GM18519 (cell line): ENCODE measurements around the gene DEDD2.
A peak's percentile ranks its signal among the peaks of the same experiment; 100 is the strongest.

Experiments used
- ATAC-seq: cut with Tn5 transposase; IDR thresholded peaks from one replicate; pipeline ENCODE4 v1.9.1; 2021; ENCODE audit warnings: mild to moderate bottlenecking, moderate library complexity; ENCODE audit not compliant: unreplicated experiment, low FRiP score

DEDD2 gene

GRCh38 chr19:42249149-42249750 is 31.8 kb upstream of the DEDD2 start:
- ATAC-seq: no peak

GRCh38 chr19:42248270-42249148 is 31.0 kb upstream of the DEDD2 start:
- no peak for ATAC-seq

GRCh38 chr19:42247640-42248199 is 30.2 kb upstream of the DEDD2 start:
- ATAC-seq: no peak

GRCh38 chr19:42246922-42247639 is 29.6 kb upstream of the DEDD2 start:
- no peak for ATAC-seq

DNA sequence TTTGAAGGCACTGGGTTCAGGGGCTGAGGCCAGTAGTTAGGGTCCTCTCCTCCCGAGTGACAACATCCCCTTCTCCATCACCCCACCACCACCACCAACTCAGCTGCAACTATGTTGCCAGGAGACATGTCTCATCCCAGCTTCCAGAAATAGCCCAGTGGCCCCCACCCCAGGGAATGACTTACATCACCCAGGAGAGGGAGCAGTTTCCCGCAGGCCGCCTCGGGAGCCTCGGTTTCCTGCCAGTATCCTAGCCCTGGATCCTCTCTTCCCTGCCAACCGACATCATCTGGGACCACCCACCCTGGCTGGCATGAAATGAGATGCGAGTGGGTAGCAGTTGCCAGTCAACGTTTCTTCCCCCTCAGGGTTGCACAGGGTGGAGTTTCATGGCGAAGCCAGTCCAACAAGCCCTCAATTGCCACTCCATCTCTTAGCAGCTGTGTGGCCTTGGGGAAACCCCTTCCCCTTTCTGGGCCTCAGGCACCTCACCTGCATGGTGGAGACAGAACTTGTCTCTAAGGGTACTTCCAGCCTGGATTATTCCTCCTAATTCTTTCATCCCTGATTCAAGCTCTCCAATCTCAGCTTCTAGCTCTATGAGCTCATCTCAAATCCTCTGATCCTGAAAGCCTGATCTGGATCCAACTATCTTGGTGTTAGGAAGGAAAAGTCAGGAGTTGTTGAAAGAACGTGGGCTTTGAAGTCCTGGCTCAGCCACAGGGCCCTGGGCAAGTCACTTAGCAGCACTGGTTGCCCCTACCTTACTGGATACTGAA is 28.9 kb upstream of the DEDD2 start:
- ATAC-seq: no peak

DNA sequence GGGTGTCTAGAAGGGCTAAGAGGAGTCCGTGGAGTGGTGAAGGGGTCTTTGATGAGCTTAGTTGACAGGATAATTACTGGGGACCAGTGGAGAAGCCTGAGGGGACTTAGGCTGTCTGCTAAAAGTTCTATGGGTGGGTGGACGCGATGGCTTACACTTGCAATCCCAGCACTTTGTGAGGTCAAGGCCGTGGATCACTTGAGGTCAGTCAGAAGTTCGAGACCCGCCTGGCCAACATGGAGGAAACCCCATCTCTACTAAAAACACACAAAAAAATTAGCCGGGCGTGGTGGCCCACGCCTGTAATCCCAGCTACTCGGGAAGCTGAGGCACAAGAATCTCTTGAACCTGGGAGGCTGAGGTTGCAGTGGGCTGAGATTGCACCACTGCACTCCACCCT is 27.8 kb upstream of the DEDD2 start:
- ATAC-seq: no peak

- ATAC-seq: peak; percentile 37
These were observed 27.1 kb upstream of the DEDD2 start for GRCh38 chr19:42244347-42245220.

GRCh38 chr19:42242512-42243409 is 25.3 kb upstream of the DEDD2 start, which contains the start of gene GSK3A:
TSS of gene GSK3A (minus strand) at chr19:42242602. CDS start at chr19:42242465, 137 bp downstream.
- peak; percentile 50 for ATAC-seq

DNA sequence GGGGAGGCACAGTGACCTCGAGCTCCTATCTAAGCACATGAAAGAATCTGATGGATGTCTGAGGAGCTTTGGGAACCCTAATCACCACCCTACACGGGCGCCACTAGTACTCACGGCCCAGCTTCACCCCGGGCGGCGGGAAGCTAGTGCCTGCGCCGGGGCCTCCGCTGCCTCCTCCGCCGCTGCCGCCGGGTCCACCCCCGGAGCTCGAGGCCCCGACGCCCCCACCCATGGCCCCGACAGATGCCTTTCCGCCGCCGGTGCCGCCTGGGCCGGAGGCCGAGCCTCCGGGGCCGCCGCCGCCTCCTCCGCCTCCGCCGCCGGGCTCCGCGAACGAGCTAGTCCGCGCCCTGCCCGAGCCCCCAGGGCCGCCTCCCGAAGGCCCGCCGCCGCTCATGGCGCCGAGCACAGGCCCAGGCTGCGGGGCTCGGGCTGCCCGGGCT is 24.6 kb upstream of the DEDD2 start:
- peak; percentile 4 for ATAC-seq

DNA sequence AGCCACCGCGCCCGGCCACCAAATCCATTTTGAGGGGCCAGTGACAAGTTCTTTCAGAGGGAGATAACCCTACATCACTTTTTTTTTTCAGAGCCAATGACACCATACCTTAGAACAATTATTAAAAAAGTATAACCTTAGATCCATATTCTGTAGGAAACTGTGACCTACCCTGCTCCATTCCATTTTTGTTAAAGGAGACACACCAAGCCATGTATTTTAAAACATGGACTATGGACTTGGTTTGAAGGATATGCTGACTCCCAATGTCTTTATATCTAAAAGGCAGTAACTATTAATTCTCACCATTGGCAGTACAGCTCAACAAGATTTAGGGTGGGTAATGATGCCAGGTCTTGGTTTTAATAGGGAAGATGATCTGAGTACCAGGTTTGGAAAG is 23.8 kb upstream of the DEDD2 start:
- ATAC-seq: no peak

GRCh38 chr19:42239544-42240220 is 22.2 kb upstream of the DEDD2 start:
- no peak for ATAC-seq

DNA sequence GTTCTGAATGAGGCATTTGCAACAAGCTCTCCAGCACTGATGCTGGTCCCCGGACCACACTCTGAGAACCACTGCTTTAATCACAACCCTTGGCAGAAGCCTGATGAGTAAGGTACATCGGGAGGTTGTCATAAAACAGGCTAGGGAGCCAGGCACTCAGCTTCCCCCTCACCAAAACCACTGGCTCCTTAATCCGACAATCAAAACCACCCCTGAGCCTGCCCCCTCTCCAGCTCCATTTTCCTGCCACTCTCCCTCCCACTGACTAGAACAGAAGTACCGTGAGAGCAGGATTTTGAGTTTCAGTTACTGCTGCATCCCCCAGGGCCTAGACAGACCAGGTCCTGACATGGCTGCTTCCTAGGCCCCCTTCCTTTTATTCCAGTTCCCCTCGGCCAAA is 17.7 kb upstream of the DEDD2 start:
- no peak for ATAC-seq

GRCh38 chr19:42234364-42234763 is 16.9 kb upstream of the DEDD2 start:
- no peak for ATAC-seq

GRCh38 chr19:42233678-42234292 is 16.3 kb upstream of the DEDD2 start:
- no peak for ATAC-seq

DNA sequence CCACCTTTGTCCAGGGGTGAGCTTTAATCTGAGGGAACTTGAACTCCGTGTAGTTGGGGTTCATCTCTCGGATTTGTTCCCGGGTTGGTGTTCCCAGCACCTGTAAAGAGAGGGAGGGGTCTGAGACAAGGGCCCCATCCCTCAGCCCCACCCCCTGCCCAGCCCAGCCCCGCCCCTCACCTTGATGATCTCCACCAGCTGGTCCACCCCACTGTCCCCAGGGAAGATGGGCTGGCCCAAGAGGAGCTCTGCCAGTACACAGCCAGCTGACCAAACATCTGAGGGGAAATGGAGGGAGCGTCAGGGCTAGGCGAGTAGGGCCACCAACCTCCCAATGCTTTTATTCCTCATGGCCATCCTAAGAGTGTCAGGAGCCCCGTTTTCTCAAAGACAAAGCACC is 15.6 kb upstream of the DEDD2 start:
- no peak for ATAC-seq

DNA sequence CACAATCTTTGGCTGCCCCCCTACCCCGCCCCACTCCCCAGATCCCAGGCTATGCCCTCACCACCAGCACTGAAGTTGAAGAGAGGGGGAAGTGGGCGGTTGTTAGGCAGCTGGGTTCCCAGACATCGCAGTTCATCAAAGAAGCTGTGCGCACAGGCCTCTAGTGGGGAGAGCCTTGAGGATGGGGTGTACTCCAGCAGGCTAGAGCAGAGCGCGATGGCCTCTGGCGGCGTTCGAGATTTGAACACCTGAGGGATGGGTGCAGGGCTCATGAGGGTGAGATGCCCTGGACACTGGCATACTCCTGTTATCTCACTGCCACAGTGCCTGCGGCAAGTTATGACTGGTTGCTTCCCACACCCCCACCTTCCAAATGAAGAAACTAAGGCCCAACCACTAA is 15.0 kb upstream of the DEDD2 start:
- ATAC-seq: no peak

- ATAC-seq: no peak
These were observed 13.1 kb upstream of the DEDD2 start for GRCh38 chr19:42230571-42230970.
